Right lobe of liver (tissue), 6 donors: ENCODE data around the gene IER2. TPM values are rescaled to one million over a fixed set of nuclear protein-coding genes. Genes with fewer than 3 reads are reported as not detected.

Experiments
- ATAC-seq, 4 donors: fragments of 200-7000 bp; cut with Tn5 transposase; one replicate each; pipeline ENCODE4 v1.9.1; 2020; ENCODE audit warnings: mild to moderate bottlenecking in 4 of 4, moderate library complexity in 4 of 4
- DNase-seq, 3 donors: peaks; one replicate each; pipeline ENCODE4 v3.0.0-alpha.2; 2020
- H3K27ac ChIP-seq, 3 donors: fragments of 200-600 bp; one replicate each; pipeline ENCODE4 v1.8.0; 2022
- H3K27me3 ChIP-seq, 2 donors: fragments of 200-600 bp; one replicate each; pipeline ENCODE4 v1.8.0; 2022
- H3K36me3 ChIP-seq, 4 donors: fragments of 200-600 bp; sonication (generic) in 1 of 4; one replicate each; pipeline versions ENCODE4 v1.5.1 to v1.8.0; 2017 to 2022; ENCODE audit warnings: control low read depth in 1 of 4
- H3K4me1 ChIP-seq, 4 donors: fragments of 200-600 bp; sonication (generic) in 1 of 4; one replicate each; pipeline versions ENCODE4 v1.5.1 to v1.8.0; 2017 to 2022; ENCODE audit warnings: control low read depth in 1 of 4
- H3K4me3 ChIP-seq, 3 donors: fragments of 200-600 bp; one replicate each; pipeline ENCODE4 v1.8.0; 2022
- H3K9me3 ChIP-seq, 4 donors: fragments of 200-600 bp; sonication (generic) in 1 of 4; one replicate each; pipeline versions ENCODE4 v1.5.1 to v1.8.0; 2017 to 2022; ENCODE audit warnings: control low read depth in 1 of 4
- CTCF ChIP-seq, 4 donors: fragments of 200-600 bp in 3 of 4; fragments of 450-650 bp in 1 of 4; IDR thresholded peaks; one replicate each; pipeline versions ENCODE4 v1.5.1 to v1.8.0; 2016 to 2022; ENCODE audit warnings: antibody characterized with exemption in 4 of 4, mild to moderate bottlenecking in 2 of 4
- POLR2A ChIP-seq: fragments of 450-650 bp; IDR thresholded peaks from one replicate; pipeline ENCODE4 v1.6.1; 2017; ENCODE audit warnings: antibody characterized with exemption, mild to moderate bottlenecking
- WGBS: methylation state at CpG from one replicate; pipeline ENCODE4 v1.1.6; 2018; ENCODE audit warnings: low coverage, low lambda C conversion rate; ENCODE audit not compliant: insufficient coverage; ENCODE audit errors: missing lambda C conversion rate; 5-methylcytosine and 5-hydroxymethylcytosine counted together
- intact Hi-C, 2 donors: fragments of 100-400 bp; cut with DNase I; formaldehyde crosslinking; loops; one replicate each; pipeline versions ENCODE4 v1.11.2 to v1.14.1; 2022
- total RNA-seq, 6 experiments: library from RNA; depleted of rRNA in 2 of 6; stranded (reverse); fragments of >200 nt in 2 of 6; fragmentation: NEBNext Ultra II Directional in 3 of 6; extraction: Animal tissue kit (Norgen Biotek cat#: 25700) in 3 of 6; gene quantifications; one replicate each; pipeline versions ENCODE4 v1.1.0 to v1.2.4, GENCODE V29; 2016 to 2023
- donor health status: DM: no; HTN: yes; CAD: no.
- donor health status: DM: no; HTN: no; CAD: no.
- donor health status: DM: no; HTN: no; CAD: no.
- donor health status: DM: no; HTN: yes; CAD: no.
- donor health status: DM: no; HTN: yes; CAD: no.

Gene IER2
- total RNA-seq, 6 experiments from 2014 or later = 19.1 to 86.6 (median 23.8) TPM

GRCh38 chr19:13127811-13128575, 22.2 kb upstream of the IER2 start:
- intact Hi-C loops = no loop called here
- H3K9me3 ChIP-seq = no peaks in the 10 kb centered on the region
- H3K27ac ChIP-seq = peak overlapping the region in 1 of 3 donors; percentile 35
- WGBS = 77% methylated on average over 6 of the region's 6 CpGs
- no peaks in the 10 kb centered on the region for H3K36me3 ChIP-seq
- H3K4me3 ChIP-seq = no peak overlapping the region
- peaks cover 0 to 17% (median 8%) of the 10 kb centered on the region in 4 donors for H3K4me1 ChIP-seq
- ATAC-seq (no peak), DNase-seq (no peak)
- H3K27me3 ChIP-seq = no peaks in the 10 kb centered on the region
- TF ChIP-seq CTCF (IDR thresholded peaks at IDR 0.05) (no peak), POLR2A (no peak)

DNA sequence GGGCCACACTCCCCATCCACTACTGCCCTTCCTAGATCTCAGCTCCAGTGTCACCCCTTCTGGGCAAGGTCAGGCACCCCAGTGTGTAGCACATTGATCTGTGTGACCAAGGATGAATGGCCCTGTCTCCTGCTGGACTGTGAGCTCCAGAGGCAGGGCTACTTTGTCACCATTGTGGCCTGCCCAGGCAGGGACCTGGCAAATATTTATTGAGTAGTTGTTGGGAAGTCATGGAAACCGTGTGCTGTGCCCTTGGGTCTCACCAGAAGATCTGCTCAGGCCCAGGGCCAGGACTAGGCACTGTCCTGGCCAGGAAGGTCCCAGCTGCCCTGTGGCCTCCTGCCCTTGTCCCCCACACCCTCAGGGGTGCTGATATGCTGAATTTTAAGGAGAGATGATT, 21.6 kb upstream of the IER2 start:
- H3K27ac ChIP-seq = peak overlapping the region in 2 of 3 donors; percentile 28 to 35
- H3K4me3 ChIP-seq = no peak overlapping the region
- peaks cover 0 to 17% (median 8%) of the 10 kb centered on the region in 4 donors for H3K4me1 ChIP-seq
- peak; percentile 49 to 82 (median 73) for DNase-seq
- no peaks in the 10 kb centered on the region for H3K9me3 ChIP-seq
- no peak for TF ChIP-seq POLR2A
- no peak for TF ChIP-seq CTCF (IDR thresholded peaks at IDR 0.05)
- no peaks in the 10 kb centered on the region for H3K36me3 ChIP-seq
- no peaks in the 10 kb centered on the region for H3K27me3 ChIP-seq
- no CpG with 5 or more reads among the region's 1 CpG for whole genome bisulfite sequencing
- intact Hi-C loops = no loop called here
- peak; percentile 88 to 96 (median 92) for ATAC-seq

DNA sequence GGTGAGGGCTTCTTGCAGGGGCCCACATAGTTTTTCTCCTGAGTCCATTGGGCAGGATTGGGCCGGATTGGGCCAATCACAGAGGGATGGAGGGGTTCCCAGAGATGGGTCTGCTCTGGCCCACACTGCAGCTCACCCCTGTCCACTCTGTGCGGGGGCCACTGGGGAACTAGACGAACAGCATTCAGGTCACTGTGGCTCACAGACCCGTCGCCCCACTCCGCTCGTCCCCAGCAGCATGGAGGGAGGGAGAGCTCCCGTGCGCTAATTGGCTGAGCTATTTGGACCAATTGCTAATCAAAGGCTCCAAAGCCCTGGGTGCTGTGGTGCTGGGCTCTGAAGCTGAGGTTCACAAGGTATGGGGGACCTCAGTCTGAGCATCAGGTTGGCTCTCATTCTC, 20.8 kb upstream of the IER2 start:
- no peaks in the 10 kb centered on the region for H3K27me3 ChIP-seq
- intact Hi-C loops = no loop called here
- no peak overlapping the region for H3K4me3 ChIP-seq
- ATAC-seq (no peak), DNase-seq (no peak)
- no peaks in the 10 kb centered on the region for H3K9me3 ChIP-seq
- H3K4me1 ChIP-seq = peaks cover 0 to 17% (median 8%) of the 10 kb centered on the region in 4 donors
- no peak overlapping the region for H3K27ac ChIP-seq
- 100% methylated on average over 2 of the region's 9 CpGs for WGBS
- TF ChIP-seq CTCF (IDR thresholded peaks at IDR 0.05) (no peak), POLR2A (no peak)
- no peaks in the 10 kb centered on the region for H3K36me3 ChIP-seq

GRCh38 chr19:13130886-13131490, 19.2 kb upstream of the IER2 start:
- no peaks in the 10 kb centered on the region for H3K27me3 ChIP-seq
- ATAC-seq = no peak
- no peak for DNase-seq
- no peak for TF ChIP-seq POLR2A
- no peak for TF ChIP-seq CTCF (IDR thresholded peaks at IDR 0.05)
- H3K36me3 ChIP-seq = peaks cover 0 to 2% (median 0%) of the 10 kb centered on the region in 4 donors
- H3K9me3 ChIP-seq = no peaks in the 10 kb centered on the region
- peaks cover 0 to 17% (median 8%) of the 10 kb centered on the region in 4 donors for H3K4me1 ChIP-seq
- whole genome bisulfite sequencing = no CpG with 5 or more reads among the region's 3 CpGs
- intact Hi-C loops = no loop called here
- no peak overlapping the region for H3K27ac ChIP-seq
- no peak overlapping the region for H3K4me3 ChIP-seq
